SK-N-SH (cell line): Measurements from ENCODE around the gene KIF21B. TPM values are rescaled to one million over a fixed set of nuclear protein-coding genes. Genes with fewer than 3 reads are reported as not detected.
A peak's percentile ranks its signal among the peaks of the same experiment; 100 is the strongest.

ENCODE experiments used
- CTCF ChIA-PET: fragments of 300-600, 350-600 bp; formaldehyde crosslinking; extraction: SDS; loops from one replicate; lab custom pipeline; 2021; lab: Yijun Ruan, JAX
- POLR2A ChIA-PET: fragments of 350-600 bp; sonication (Branson Sonifier 250); formaldehyde crosslinking; extraction: SDS; loops from one replicate; lab custom pipeline; 2020; ENCODE audit warnings: antibody characterized with exemption, inconsistent platforms; lab: Yijun Ruan, JAX
- DNase-seq: peaks from one replicate; pipeline ENCODE4 v3.0.0; 2012
- H2AFZ ChIP-seq: fragments of 200-600 bp; sonication (generic); 2 replicates; pipeline ENCODE4 v1.8.1; 2016; ENCODE audit warnings: antibody characterized with exemption, mild to moderate bottlenecking, low read depth
- H3F3A ChIP-seq: fragments of 200-600 bp; sonication (generic); replicated peaks from 2 replicates; pipeline ENCODE3; 2016; ENCODE audit warnings: antibody characterized with exemption, mild to moderate bottlenecking; ENCODE audit not compliant: insufficient read depth
- H3K27ac ChIP-seq, 2 experiments: fragments of 200-500 bp in 1 of 2; fragments of 200-600 bp in 1 of 2; sonication (Bioruptor generic) in 1 of 2; sonication (generic), shearing (Covaris generic) in 1 of 2; 2 replicates each; pipeline versions ENCODE4 v1.5.1 to v1.6.1; 2014 to 2016; ENCODE audit warnings: low read depth in 2 of 2, inconsistent platforms in 1 of 2, low read length in 1 of 2, mild to moderate bottlenecking in 1 of 2, mixed read lengths in 1 of 2
- H3K27me3 ChIP-seq: fragments of 200-600 bp; sonication (generic), shearing (Covaris generic); 2 replicates; pipeline ENCODE4 v1.6.1; 2016; ENCODE audit warnings: mixed run types; ENCODE audit not compliant: insufficient read depth
- H3K36me3 ChIP-seq, 2 experiments: fragments of 200-500 bp in 1 of 2; fragments of 200-600 bp in 1 of 2; sonication (Bioruptor generic) in 1 of 2; sonication (generic) in 1 of 2; replicated peaks in 1 of 2; 2 replicates each; pipeline versions ENCODE3 to v1.5.1; 2014 to 2016; ENCODE audit warnings: low read length in 1 of 2, mild to moderate bottlenecking in 1 of 2; ENCODE audit not compliant: insufficient read depth in 2 of 2, control insufficient read depth in 1 of 2
- H3K4me1 ChIP-seq, 2 experiments: fragments of 200-500 bp in 1 of 2; fragments of 200-600 bp in 1 of 2; sonication (Bioruptor generic) in 1 of 2; sonication (generic), shearing (Covaris generic) in 1 of 2; 2 replicates each; pipeline versions ENCODE4 v1.5.1 to v1.6.1; 2014 to 2016; ENCODE audit warnings: low read depth in 1 of 2, low read length in 1 of 2, mixed run types in 1 of 2; ENCODE audit not compliant: insufficient read depth in 2 of 2, control insufficient read depth in 1 of 2
- H3K4me2 ChIP-seq: fragments of 200-600 bp; sonication (generic), shearing (Covaris generic); 2 replicates; pipeline ENCODE4 v1.6.1; 2017; ENCODE audit warnings: mixed run types
- H3K4me3 ChIP-seq, 2 experiments: fragments of 200-500 bp in 1 of 2; fragments of 200-600 bp in 1 of 2; sonication (Bioruptor generic) in 1 of 2; sonication (generic), shearing (Covaris generic) in 1 of 2; 2 replicates each; pipeline versions ENCODE4 v1.5.1 to v1.8.1; 2014 to 2016; ENCODE audit warnings: low read depth in 2 of 2, inconsistent platforms in 1 of 2, low read length in 1 of 2, mild to moderate bottlenecking in 1 of 2, mixed read lengths in 1 of 2, moderate library complexity in 1 of 2
- H3K79me2 ChIP-seq: fragments of 200-600 bp; sonication (generic); 2 replicates; pipeline ENCODE4 v1.8.1; 2017; ENCODE audit warnings: mild to moderate bottlenecking; ENCODE audit not compliant: insufficient read depth
- H3K9ac ChIP-seq: fragments of 200-600 bp; sonication (generic); 2 replicates; pipeline ENCODE4 v1.6.1; 2017; ENCODE audit warnings: mixed run types
- H3K9me2 ChIP-seq: fragments of 200-600 bp; sonication (generic); 2 replicates; pipeline ENCODE4 v1.6.1; 2017; ENCODE audit warnings: mixed run types
- H3K9me3 ChIP-seq: fragments of 200-600 bp; sonication (generic); 2 replicates; pipeline ENCODE4 v1.6.1; 2017; ENCODE audit warnings: mixed run types, mild to moderate bottlenecking, moderate library complexity
- H4K20me1 ChIP-seq: fragments of 200-600 bp; sonication (generic); 2 replicates; pipeline ENCODE4 v1.6.1; 2017; ENCODE audit warnings: mild to moderate bottlenecking, mixed run types; ENCODE audit not compliant: insufficient read depth
- CHD2 ChIP-seq: fragments of 150-350 bp; IDR thresholded peaks from 2 replicates; pipeline ENCODE4 v1.6.1; 2018; ENCODE audit warnings: low read length; ENCODE audit not compliant: partially characterized antibody
- EZH2phosphoT487 ChIP-seq: fragments of 200-600 bp; sonication (generic); IDR thresholded peaks from 2 replicates; pipeline ENCODE4 v1.6.1; 2017; ENCODE audit warnings: low read depth, mixed run types, mild to moderate bottlenecking, antibody characterized with exemption, moderate library complexity, borderline replicate concordance
- FOSL2 ChIP-seq: IDR thresholded peaks from 2 replicates; pipeline ENCODE4 v1.4.0; 2012; ENCODE audit warnings: low read depth, mild to moderate bottlenecking, moderate library complexity, borderline replicate concordance
- FOXJ3 ChIP-seq: sonication (generic); formaldehyde crosslinking; IDR thresholded peaks from 2 replicates; pipeline ENCODE4 v1.5.1; 2020; ENCODE audit warnings: mild to moderate bottlenecking, missing genetic modification reagents
- FOXM1 ChIP-seq: IDR thresholded peaks from 2 replicates; pipeline ENCODE4 v1.4.0; 2012; ENCODE audit warnings: low read depth, mild to moderate bottlenecking
- GATA2 ChIP-seq: sonication (generic); formaldehyde crosslinking; IDR thresholded peaks from 2 replicates; pipeline ENCODE4 v1.5.0; 2020; ENCODE audit warnings: mild to moderate bottlenecking, missing genetic modification reagents
- NFIC ChIP-seq: IDR thresholded peaks from 2 replicates; pipeline ENCODE4 v1.4.0; 2012; ENCODE audit warnings: borderline replicate concordance
- NRF1 ChIP-seq: IDR thresholded peaks from 2 replicates; pipeline ENCODE4 v1.6.1; 2012; ENCODE audit warnings: low read depth, mild to moderate bottlenecking, low read length
- RAD21 ChIP-seq: IDR thresholded peaks from 2 replicates; pipeline ENCODE4 v1.6.1; 2012; ENCODE audit warnings: mild to moderate bottlenecking, low read length
- SMC3 ChIP-seq: IDR thresholded peaks from 2 replicates; pipeline ENCODE4 v1.6.1; 2012; ENCODE audit warnings: low read depth, low read length, improper control_type of control experiment
- TEAD4 ChIP-seq: IDR thresholded peaks from 2 replicates; pipeline ENCODE4 v1.4.0; 2012; ENCODE audit warnings: mild to moderate bottlenecking, borderline replicate concordance; ENCODE audit not compliant: insufficient read depth
- YY1 ChIP-seq: IDR thresholded peaks from 2 replicates; pipeline ENCODE4 v1.4.0; 2012; ENCODE audit warnings: low read depth, mild to moderate bottlenecking
- WGBS: methylation state at CpG from one replicate; pipeline ENCODE4 v1.1.6; 2017; ENCODE audit warnings: low lambda C conversion rate; 5-methylcytosine and 5-hydroxymethylcytosine counted together
- polyA plus RNA-seq, 3 experiments: library from polyadenylated mRNA; depleted of rRNA; stranded (reverse); fragments of >200 nt; gene quantifications; 2 replicates each; pipeline ENCODE4 v1.2.3, GENCODE V29; 2012
- TF ChIP-seq, protein P1 (sequence below): fragments of 200-600 bp; sonication (generic); IDR thresholded peaks from 2 replicates; pipeline ENCODE4 v1.6.1; 2017; ENCODE audit warnings: antibody characterized with exemption, mild to moderate bottlenecking, moderate library complexity
- TF ChIP-seq, protein P2 (sequence below): IDR thresholded peaks from 2 replicates; pipeline ENCODE4 v1.4.0; 2012; ENCODE audit warnings: low read depth
- TF ChIP-seq, protein P3 (sequence below): IDR thresholded peaks from 2 replicates; pipeline ENCODE4 v1.4.0; 2012; ENCODE audit warnings: low read depth, borderline replicate concordance

KIF21B gene
- polyA plus RNA-seq, 1 of the 3 experiments (the other 2 are of a cell fraction) = 0.26 TPM

DNA sequence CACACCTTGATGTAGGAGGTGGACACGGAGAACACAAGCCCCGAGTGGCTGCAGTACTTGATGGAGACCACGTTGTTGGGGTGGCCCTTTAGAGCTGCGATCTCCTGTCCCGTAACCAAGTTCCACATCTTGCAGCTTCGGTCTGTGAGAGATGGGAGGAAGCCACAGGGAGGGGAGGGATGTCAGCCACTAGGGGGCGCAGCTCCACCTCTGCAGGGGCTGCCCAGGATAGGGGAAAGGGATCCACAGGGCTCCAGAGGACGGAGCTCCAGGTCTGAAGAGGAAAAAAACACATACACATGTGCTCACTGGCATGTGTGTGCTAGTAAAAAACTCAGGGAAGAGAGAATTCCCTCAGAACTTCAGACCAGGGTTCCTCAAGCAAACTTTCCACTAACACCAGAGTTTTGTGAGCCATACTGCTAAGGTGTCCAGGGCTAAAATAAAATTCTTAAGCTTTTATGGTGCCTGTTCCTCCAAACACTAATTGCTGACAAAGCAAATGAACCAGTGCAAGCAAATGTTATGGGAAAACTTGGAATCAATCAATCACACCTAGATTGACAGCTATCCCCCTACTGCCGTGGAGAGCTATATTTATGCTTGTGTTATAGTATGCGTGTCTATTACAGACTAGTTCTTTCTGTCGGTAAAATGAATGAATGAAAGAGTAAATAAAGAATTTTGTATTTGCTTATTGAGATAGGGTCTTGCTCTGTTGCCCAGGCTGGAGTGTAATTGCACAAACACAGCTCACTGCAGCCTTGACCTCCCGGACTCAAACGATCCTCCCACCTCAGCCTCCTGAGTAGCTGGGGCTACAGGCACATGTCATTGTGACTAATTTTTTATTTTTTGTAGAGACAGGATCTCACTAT, 43.7 kb downstream of the KIF21B start:
- peak; percentile 77 for DNase-seq
- 76% methylated on average over 13 of the region's 13 CpGs for WGBS
- H3K9me2 ChIP-seq = no peaks in the 10 kb centered on the region
- peaks cover 0 to 3% of the 10 kb centered on the region in 2 experiments; a peak in 1 of 4 replicates for H3K4me1 ChIP-seq
- H3K4me3 ChIP-seq = peak overlapping the region in 1 of 2 experiments; percentile 52; a peak in 1 of 4 replicates
- TF ChIP-seq YY1 (no peak), RAD21 (peak; percentile 41), SMC3 (peak; percentile 28; the same call in 1 of the 2 replicates)
- TF ChIP-seq, protein P1, sequence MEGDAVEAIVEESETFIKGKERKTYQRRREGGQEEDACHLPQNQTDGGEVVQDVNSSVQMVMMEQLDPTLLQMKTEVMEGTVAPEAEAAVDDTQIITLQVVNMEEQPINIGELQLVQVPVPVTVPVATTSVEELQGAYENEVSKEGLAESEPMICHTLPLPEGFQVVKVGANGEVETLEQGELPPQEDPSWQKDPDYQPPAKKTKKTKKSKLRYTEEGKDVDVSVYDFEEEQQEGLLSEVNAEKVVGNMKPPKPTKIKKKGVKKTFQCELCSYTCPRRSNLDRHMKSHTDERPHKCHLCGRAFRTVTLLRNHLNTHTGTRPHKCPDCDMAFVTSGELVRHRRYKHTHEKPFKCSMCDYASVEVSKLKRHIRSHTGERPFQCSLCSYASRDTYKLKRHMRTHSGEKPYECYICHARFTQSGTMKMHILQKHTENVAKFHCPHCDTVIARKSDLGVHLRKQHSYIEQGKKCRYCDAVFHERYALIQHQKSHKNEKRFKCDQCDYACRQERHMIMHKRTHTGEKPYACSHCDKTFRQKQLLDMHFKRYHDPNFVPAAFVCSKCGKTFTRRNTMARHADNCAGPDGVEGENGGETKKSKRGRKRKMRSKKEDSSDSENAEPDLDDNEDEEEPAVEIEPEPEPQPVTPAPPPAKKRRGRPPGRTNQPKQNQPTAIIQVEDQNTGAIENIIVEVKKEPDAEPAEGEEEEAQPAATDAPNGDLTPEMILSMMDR = peak; percentile 59
- H2AFZ ChIP-seq = no peak overlapping the region
- ChIA-PET CTCF (interaction anchor here (1.0 to 6.7 kb wide), 13 partner anchors 8 to 139 kb away, joined by 3 to 54 read pairs (median 4); no protein-coding TSS in a partner anchor), POLR2A (no interaction called here)
- H3K9ac ChIP-seq = no peak overlapping the region
- H3K9me3 ChIP-seq = no peaks in the 10 kb centered on the region
- H4K20me1 ChIP-seq = no peaks in the 10 kb centered on the region
- no peaks in the 10 kb centered on the region for H3K36me3 ChIP-seq
- no peaks in the 10 kb centered on the region for H3K27me3 ChIP-seq
- H3K79me2 ChIP-seq = no peaks in the 10 kb centered on the region
- H3K27ac ChIP-seq = no peak overlapping the region
- no peaks in the 10 kb centered on the region for H3F3A ChIP-seq
- H3K4me2 ChIP-seq = no peak overlapping the region

DNA sequence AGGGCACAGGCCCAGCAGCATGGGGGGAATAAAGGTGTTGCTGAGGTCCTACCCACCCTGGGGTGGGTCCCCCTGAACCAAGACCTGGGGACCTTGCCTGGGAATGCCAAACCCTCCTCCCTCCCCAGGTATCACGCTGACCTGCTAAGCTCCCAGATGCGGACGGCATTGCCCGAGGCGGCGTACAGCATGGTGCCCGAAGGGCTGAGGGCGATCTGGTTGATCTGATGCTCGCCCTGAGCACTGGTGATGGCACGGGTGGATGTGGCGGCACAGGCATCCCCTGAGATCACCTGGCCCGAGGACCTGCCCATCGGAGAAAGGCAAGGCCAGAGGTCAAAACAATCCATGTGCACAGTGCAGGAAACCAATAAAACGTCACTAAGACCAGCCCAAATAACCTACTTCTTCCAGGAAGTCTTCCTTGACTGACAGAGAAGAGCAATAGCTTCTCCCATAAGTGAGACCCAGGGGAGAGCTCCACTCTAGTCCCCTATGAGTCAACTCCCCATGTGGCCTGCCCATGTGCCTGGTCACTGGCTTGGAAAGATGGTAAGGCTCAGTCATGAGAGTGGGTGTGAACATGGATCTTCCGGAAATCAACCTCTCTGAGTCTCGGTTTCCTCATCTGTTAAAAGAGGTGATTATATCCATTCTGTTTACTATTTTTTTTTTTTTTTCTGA, 46.3 kb downstream of the KIF21B start:
- WGBS = 82% methylated on average over 10 of the region's 16 CpGs
- H3K4me2 ChIP-seq = no peak overlapping the region

DNA sequence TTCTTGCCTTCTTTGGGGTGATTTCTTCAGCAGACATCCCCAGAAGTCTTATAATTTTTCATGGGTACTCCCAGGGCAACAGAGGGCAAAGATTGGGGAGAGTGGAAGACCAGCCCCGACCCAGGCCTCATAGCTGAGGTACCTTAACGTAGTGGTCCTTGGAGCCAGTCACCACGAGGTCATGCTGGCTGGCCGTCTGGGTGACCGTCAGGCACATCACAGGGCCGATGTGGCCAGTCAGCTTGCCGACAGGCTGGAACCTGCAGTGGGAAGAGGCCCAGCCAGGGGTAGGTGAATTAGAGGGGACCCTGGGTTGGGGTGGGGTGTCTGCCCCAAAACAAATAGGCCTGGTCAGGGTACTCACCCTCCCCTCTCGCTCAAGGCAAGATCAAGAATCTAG, 46.9 kb downstream of the KIF21B start:
- 73% methylated on average over 6 of the region's 8 CpGs for WGBS
- Histone ChIP-seq H2AFZ (no peak overlapping the region), H3K9ac (no peak overlapping the region), H3K27me3 (no peaks in the 10 kb centered on the region), H3K79me2 (no peaks in the 10 kb centered on the region), H3K36me3 (no peaks in the 10 kb centered on the region), H3K4me3 (no peak overlapping the region), H3F3A (no peaks in the 10 kb centered on the region), H3K9me2 (no peaks in the 10 kb centered on the region), H3K4me2 (no peak overlapping the region), H4K20me1 (no peaks in the 10 kb centered on the region), H3K9me3 (no peaks in the 10 kb centered on the region), H3K4me1 (peaks cover 0 to 3% of the 10 kb centered on the region in 2 experiments; a peak in 1 of 4 replicates), H3K27ac (no peak overlapping the region)
- POLR2A ChIA-PET = no interaction called here
- no peak for TF ChIP-seq FOSL2
- no peak for TF ChIP-seq NFIC
- TF ChIP-seq FOXJ3 (CRISPR knock-in tag) = no peak
- TF ChIP-seq CHD2 = no peak
- TF ChIP-seq FOXM1 = no peak
- TF ChIP-seq, protein P2, sequence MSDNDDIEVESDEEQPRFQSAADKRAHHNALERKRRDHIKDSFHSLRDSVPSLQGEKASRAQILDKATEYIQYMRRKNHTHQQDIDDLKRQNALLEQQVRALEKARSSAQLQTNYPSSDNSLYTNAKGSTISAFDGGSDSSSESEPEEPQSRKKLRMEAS = no peak
- TF ChIP-seq RAD21 = no peak
- TF ChIP-seq, protein P3, sequence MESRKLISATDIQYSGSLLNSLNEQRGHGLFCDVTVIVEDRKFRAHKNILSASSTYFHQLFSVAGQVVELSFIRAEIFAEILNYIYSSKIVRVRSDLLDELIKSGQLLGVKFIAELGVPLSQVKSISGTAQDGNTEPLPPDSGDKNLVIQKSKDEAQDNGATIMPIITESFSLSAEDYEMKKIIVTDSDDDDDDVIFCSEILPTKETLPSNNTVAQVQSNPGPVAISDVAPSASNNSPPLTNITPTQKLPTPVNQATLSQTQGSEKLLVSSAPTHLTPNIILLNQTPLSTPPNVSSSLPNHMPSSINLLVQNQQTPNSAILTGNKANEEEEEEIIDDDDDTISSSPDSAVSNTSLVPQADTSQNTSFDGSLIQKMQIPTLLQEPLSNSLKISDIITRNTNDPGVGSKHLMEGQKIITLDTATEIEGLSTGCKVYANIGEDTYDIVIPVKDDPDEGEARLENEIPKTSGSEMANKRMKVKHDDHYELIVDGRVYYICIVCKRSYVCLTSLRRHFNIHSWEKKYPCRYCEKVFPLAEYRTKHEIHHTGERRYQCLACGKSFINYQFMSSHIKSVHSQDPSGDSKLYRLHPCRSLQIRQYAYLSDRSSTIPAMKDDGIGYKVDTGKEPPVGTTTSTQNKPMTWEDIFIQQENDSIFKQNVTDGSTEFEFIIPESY = no peak
- TF ChIP-seq GATA2 (CRISPR knock-in tag) = no peak
- no peak for TF ChIP-seq EZH2phosphoT487
- CTCF ChIA-PET = interaction anchor here (1.2 to 3.3 kb wide), 6 partner anchors 44 to 142 kb away, joined by 3 to 29 read pairs (median 4); no protein-coding TSS in a partner anchor
- DNase-seq = no peak

More for the DNA sequence above, 46.3 kb downstream of the KIF21B start:
- Histone ChIP-seq H3K36me3 (no peaks in the 10 kb centered on the region), H2AFZ (no peak overlapping the region), H3K9ac (no peak overlapping the region), H3K27ac (no peak overlapping the region), H3F3A (no peaks in the 10 kb centered on the region), H3K9me2 (no peaks in the 10 kb centered on the region), H3K27me3 (no peaks in the 10 kb centered on the region), H3K4me1 (peaks cover 0 to 3% of the 10 kb centered on the region in 2 experiments; a peak in 1 of 4 replicates), H3K4me3 (no peak overlapping the region), H4K20me1 (no peaks in the 10 kb centered on the region), H3K79me2 (no peaks in the 10 kb centered on the region), H3K9me3 (no peaks in the 10 kb centered on the region)
- POLR2A ChIA-PET = no interaction called here
- no peak for TF ChIP-seq TEAD4
- no peak for TF ChIP-seq NRF1
- CTCF ChIA-PET = interaction anchor here (1.2 to 3.3 kb wide), 5 partner anchors 44 to 137 kb away, joined by 3 to 29 read pairs (median 4); no protein-coding TSS in a partner anchor
- no peak for DNase-seq
